KOPT-K1 (cell line): ENCODE measurements around the gene EOLA2.
"Not testable (repeated sequence)": the region's sequence is repeated elsewhere in the genome, so short reads cannot be mapped to it uniquely, and the experiment has no call there.

Experiments used
- H3K27ac ChIP-seq: fragments of 200-600 bp; sonication (generic); 2 replicates; pipeline ENCODE4 v1.5.1; 2016; ENCODE audit warnings: antibody characterized with exemption, mild to moderate bottlenecking, low read depth, low read length; ENCODE audit not compliant: poor library complexity, severe bottlenecking
- H3K36me3 ChIP-seq: fragments of 200-600 bp; sonication (generic); 2 replicates; pipeline ENCODE4 v1.5.1; 2017; ENCODE audit warnings: antibody characterized with exemption, mild to moderate bottlenecking, low read length, moderate library complexity; ENCODE audit not compliant: insufficient read depth
- H3K9me3 ChIP-seq: fragments of 200-600 bp; sonication (generic); 2 replicates; pipeline ENCODE4 v1.5.1; 2017; ENCODE audit warnings: antibody characterized with exemption, low read length, mild to moderate bottlenecking; ENCODE audit not compliant: insufficient read depth, poor library complexity, severe bottlenecking

Gene EOLA2

DNA sequence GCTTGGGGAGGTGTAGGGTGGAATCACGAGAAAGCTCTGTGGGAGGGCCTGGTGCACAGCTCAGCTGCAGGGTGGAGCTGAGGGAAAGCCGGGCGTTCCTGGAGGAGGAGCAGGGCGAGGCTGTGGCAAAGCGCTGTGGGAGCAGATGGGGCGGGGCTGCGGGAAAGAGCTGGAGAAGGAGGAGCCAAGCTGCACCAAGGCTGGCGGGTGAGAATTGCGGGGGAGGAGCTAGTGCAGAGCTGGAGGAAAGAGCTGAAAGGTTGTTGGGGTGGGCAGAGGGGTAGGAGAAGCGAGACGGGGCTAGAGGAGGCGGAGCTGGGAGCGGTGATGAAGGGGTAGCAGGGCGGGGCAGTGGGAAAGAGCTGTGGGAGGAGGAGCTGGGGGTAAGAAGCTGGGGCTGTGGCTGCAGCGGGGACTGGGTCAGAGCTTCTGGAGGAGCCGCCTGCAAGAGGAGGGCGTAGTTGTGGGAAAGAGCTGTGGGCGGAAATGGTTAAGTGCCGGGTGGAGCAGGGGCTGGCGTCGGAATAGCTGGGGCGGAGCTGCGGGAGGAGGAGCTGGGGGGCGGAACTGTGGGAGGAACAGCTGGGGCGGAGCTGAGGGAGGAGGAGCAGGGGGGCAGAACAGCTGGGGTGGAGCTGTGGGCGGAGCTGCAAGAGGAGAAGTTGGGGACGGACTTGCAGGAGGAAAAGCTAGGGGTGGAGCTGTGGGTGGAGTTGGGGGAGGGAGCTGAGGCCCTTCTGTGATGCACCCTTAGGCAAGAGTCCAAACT lies 1.8 kb upstream of the EOLA2 start:
- Histone ChIP-seq H3K9me3 (no peaks in the 10 kb centered on the region), H3K27ac (peak overlapping the region; percentile 94), H3K36me3 (no peaks in the 10 kb centered on the region)

- H3K27ac ChIP-seq: peak overlapping the region; percentile 94
- H3K9me3 ChIP-seq: no peaks in the 10 kb centered on the region
Measured at GRCh38 chrX:149939655-149939904, 1.3 kb upstream of the EOLA2 start.

DNA sequence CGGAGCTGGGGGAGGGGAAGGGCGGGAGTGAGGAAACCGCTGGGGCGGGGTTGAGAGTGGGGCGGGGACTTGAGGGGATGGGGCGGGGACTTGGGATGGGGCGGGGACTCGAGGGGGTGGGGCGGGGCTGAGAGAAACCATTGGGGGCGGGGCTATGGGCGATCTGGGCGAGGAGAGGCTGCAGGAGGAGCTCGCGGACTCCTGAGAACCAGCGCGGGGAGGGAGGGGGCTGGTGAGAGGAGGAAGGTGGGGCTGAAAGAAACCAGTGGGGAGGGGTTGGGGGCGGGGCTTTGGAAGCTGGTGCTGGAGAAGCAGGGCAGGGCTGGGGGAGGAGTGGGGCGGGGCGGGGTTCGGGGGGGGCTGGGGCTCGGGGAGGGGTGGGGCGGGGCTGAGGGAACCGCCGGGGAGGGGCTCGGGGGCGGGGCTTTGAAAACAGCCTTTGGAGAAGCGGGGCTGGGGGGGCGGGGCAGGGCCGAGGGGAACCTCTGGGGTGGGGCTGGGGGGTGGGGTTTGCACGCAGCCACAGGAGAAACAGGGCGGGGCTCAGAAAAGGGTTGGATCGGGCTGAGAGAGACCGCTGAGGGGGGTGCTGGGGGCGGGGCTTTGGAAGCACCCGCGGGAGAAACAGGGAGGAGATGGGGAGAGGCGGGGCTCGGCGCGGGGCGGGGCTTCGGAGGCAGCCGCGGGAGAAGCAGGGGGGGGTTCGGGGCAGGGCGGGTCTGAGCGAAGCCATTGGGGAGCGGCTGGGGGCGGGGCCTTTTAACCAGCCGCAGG lies 777 bp upstream of the EOLA2 start:
- H3K9me3 ChIP-seq: no peaks in the 10 kb centered on the region
- peak overlapping the region; percentile 94 for H3K27ac ChIP-seq
- H3K36me3 ChIP-seq: peaks cover 7% of the 10 kb centered on the region; the same call in 1 of the 2 replicates

More at GRCh38 chrX:149939655-149939904, 1.3 kb upstream of the EOLA2 start:
- H3K36me3 ChIP-seq: peaks cover 3% of the 10 kb centered on the region; the same call in 1 of the 2 replicates

DNA sequence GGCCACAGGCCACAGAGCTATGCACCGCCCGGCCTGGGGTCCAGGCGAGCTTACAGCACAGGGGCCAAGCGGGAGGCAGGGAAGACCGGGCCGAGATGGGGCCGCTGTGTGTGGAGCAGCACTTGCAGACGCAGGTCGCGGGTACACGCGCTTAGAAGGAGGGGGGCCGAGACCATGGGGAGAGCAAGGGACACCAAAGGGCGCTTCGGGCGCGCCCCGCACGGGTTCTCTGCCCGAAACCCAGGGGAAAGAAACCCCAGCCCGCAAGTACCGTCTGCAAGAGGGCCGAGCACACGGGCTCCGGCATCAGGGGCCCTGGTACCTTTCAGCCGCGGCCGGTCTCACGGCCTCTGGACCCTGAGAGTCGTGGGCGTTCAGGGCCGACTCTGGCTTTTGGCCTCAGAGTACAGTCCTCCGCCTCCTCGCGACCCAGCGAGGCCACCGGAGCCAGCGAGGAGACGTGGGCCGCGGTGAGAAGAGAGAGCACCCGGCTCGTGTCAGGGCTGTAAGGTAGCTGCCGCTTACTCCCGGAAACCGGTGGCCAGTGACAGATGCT lies 342 bp downstream of the EOLA2 start:
- no peaks in the 10 kb centered on the region for H3K9me3 ChIP-seq
- peaks cover 11% of the 10 kb centered on the region; the same call in 1 of the 2 replicates for H3K36me3 ChIP-seq
- H3K27ac ChIP-seq: peak overlapping the region; percentile 75

GRCh38 chrX:149937328-149937727 lies 963 bp downstream of the EOLA2 start:
- Histone ChIP-seq H3K27ac (peak overlapping the region; percentile 75), H3K36me3 (peaks cover 11% of the 10 kb centered on the region; the same call in 1 of the 2 replicates)
- not testable (repeated sequence) for H3K9me3 ChIP-seq

GRCh38 chrX:149933547-149933946 lies 4.7 kb downstream of the EOLA2 start:
- not testable (repeated sequence) for H3K27ac ChIP-seq, H3K9me3 ChIP-seq
- peaks cover 11% of the 10 kb centered on the region; the same call in 1 of the 2 replicates for H3K36me3 ChIP-seq

- H3K36me3 ChIP-seq: peaks cover 11% of the 10 kb centered on the region; the same call in 1 of the 2 replicates
- not testable (repeated sequence) for H3K27ac ChIP-seq, H3K9me3 ChIP-seq
Measured at GRCh38 chrX:149932970-149933369, 5.3 kb downstream of the EOLA2 start.

DNA sequence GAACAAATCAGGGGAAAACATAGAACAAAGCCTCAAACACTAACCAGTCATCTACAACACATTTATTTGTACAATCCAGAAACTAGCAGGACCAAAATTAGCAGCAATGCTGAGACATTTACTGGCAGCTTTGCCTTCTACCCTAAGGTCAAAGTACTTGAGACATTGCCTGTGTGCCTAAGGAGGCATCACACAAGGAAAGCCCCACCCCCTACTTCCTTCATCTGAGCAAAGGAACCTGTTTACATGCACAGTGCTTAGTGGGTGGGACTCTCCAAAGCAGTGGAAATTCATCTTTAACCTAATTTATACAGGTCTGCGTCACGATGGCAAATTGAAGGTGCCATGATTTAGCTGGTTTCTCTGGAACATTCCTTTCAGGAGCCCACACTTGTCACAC lies 6.1 kb downstream of the EOLA2 start:
- H3K27ac ChIP-seq, H3K9me3 ChIP-seq: not testable (repeated sequence)

GRCh38 chrX:149931355-149931754 lies 6.9 kb downstream of the EOLA2 start:
- not testable (repeated sequence) for H3K27ac ChIP-seq, H3K9me3 ChIP-seq
- peaks cover 11% of the 10 kb centered on the region; the same call in 1 of the 2 replicates for H3K36me3 ChIP-seq

More for the DNA sequence above, 6.1 kb downstream of the EOLA2 start:
- peaks cover 11% of the 10 kb centered on the region; the same call in 1 of the 2 replicates for H3K36me3 ChIP-seq

DNA sequence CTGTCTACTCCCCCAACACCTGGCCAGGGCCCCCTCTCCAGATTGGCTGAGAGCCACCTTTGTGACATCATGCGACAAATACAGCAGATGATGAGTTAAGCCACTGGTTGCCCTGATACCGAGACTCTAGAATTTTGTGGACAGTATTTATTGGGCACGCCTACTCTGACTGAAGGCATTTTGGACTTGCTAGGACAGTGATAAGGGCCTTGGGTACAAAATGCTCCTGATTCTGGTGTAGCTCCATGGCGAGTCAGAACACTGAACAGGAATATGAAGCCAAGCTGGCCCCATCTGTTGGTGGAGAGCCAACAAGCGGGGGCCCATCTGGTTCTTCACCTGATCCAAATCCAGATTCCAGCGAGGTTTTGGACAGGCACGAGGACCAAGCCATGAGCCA lies 8.9 kb downstream of the EOLA2 start, which contains the start of gene HSFX4:
Gene HSFX4, plus strand, starts transcription at position 174 of the 400 bp plus-strand sequence. Its CDS starts 72 bp downstream, at position 246.
- not testable (repeated sequence) for H3K36me3 ChIP-seq, H3K27ac ChIP-seq

GRCh38 chrX:149928635-149929034 lies 9.7 kb downstream of the EOLA2 start:
- not testable (repeated sequence) for H3K27ac ChIP-seq

More for the DNA sequence above, 8.9 kb downstream of the EOLA2 start, which contains the start of gene HSFX4:
- H3K9me3 ChIP-seq: not testable (repeated sequence)

DNA sequence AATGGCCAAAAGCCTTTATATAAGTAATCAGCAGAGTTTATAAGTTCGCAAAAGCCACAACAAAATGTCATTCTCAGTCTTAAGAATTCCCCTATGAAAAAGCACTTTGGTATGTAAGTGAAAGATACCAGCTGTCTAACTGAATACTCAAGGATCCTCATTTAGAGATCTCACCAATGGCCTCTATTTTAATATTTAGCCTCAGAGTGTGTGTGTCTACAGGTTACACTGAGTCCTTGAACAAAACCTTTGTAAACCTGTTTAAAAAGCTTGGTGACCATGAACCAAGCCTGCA lies 10.4 kb downstream of the EOLA2 start:
- H3K9me3 ChIP-seq, H3K36me3 ChIP-seq, H3K27ac ChIP-seq: not testable (repeated sequence)

More at GRCh38 chrX:149928635-149929034, 9.7 kb downstream of the EOLA2 start:
- H3K36me3 ChIP-seq, H3K9me3 ChIP-seq: not testable (repeated sequence)

- H3K36me3 ChIP-seq, H3K9me3 ChIP-seq, H3K27ac ChIP-seq: not testable (repeated sequence)
Measured at GRCh38 chrX:149927245-149927963, 10.9 kb downstream of the EOLA2 start.

GRCh38 chrX:149924434-149924833 lies 13.9 kb downstream of the EOLA2 start:
- not testable (repeated sequence) for H3K27ac ChIP-seq, H3K36me3 ChIP-seq

GRCh38 chrX:149923836-149924235 lies 14.5 kb downstream of the EOLA2 start:
- H3K36me3 ChIP-seq, H3K27ac ChIP-seq, H3K9me3 ChIP-seq: not testable (repeated sequence)

More at GRCh38 chrX:149924434-149924833, 13.9 kb downstream of the EOLA2 start:
- H3K9me3 ChIP-seq: not testable (repeated sequence)
